DMS53 treated with DMSO at 0.1 percent for 48 hours (cell line): ENCODE results near the gene CERT1.
A peak's percentile ranks its signal among the peaks of the same experiment; 100 is the strongest.
"Not testable (repeated sequence)": the region's sequence is repeated elsewhere in the genome, so short reads cannot be mapped to it uniquely, and the experiment has no call there.

ENCODE experiments used
- DNase-seq: peaks from one replicate; lab custom pipeline; 2025; ENCODE audit not compliant: unreplicated experiment; lab: John Stamatoyannopoulos, UW

Gene CERT1

GRCh38 chr5:75524071-75524470 lies 12.6 kb upstream of the CERT1 start:
- no peak for DNase-seq

GRCh38 chr5:75523275-75523674 lies 11.8 kb upstream of the CERT1 start:
- DNase-seq: no peak

GRCh38 chr5:75522542-75522941 lies 11.1 kb upstream of the CERT1 start:
- no peak for DNase-seq

- no peak for DNase-seq
These were observed 10.6 kb upstream of the CERT1 start for GRCh38 chr5:75522025-75522424.

GRCh38 chr5:75521195-75521594 lies 9.8 kb upstream of the CERT1 start:
- no peak for DNase-seq

GRCh38 chr5:75519761-75520160 lies 8.3 kb upstream of the CERT1 start:
- DNase-seq: no peak

GRCh38 chr5:75514323-75514722 lies 2.9 kb upstream of the CERT1 start:
- DNase-seq: no peak

- no peak for DNase-seq
These were observed 2.4 kb upstream of the CERT1 start for GRCh38 chr5:75513841-75514240.

GRCh38 chr5:75512383-75513074 lies 1.1 kb upstream of the CERT1 start:
- DNase-seq: peak; percentile 46

GRCh38 chr5:75510836-75511434 lies 494 bp downstream of the CERT1 start:
- DNase-seq: no peak

- DNase-seq: peak; percentile 27
These were observed 1.0 kb downstream of the CERT1 start for GRCh38 chr5:75510417-75510835.

GRCh38 chr5:75509956-75510355 lies 1.5 kb downstream of the CERT1 start:
- DNase-seq: no peak

GRCh38 chr5:75509546-75509945 lies 1.9 kb downstream of the CERT1 start:
- DNase-seq: no peak

GRCh38 chr5:75507841-75508240 lies 3.6 kb downstream of the CERT1 start:
- DNase-seq: no peak

- not testable (repeated sequence) for DNase-seq
These were observed 6.3 kb downstream of the CERT1 start for GRCh38 chr5:75505112-75505511.

- not testable (repeated sequence) for DNase-seq
These were observed 12.6 kb downstream of the CERT1 start for GRCh38 chr5:75498875-75499274.

- DNase-seq: no peak
These were observed 13.1 kb downstream of the CERT1 start for GRCh38 chr5:75498208-75498777.

GRCh38 chr5:75496026-75496425 lies 15.4 kb downstream of the CERT1 start:
- no peak for DNase-seq

- no peak for DNase-seq
These were observed 19.8 kb downstream of the CERT1 start for GRCh38 chr5:75491621-75492020.

- DNase-seq: not testable (repeated sequence)
These were observed 21.6 kb downstream of the CERT1 start for GRCh38 chr5:75489847-75490246.

GRCh38 chr5:75484605-75485004 lies 26.8 kb downstream of the CERT1 start:
- DNase-seq: no peak

- no peak for DNase-seq
These were observed 28.9 kb downstream of the CERT1 start for GRCh38 chr5:75482482-75482881.
